A549 (cell line): ENCODE data around the gene SPDYC. TPM values are rescaled to one million over a fixed set of nuclear protein-coding genes. Genes with fewer than 3 reads are reported as not detected.

ENCODE experiments used
- ATAC-seq, 2 experiments: fragments of 200-7000 bp in 1 of 2; fragments of >200 bp in 1 of 2; cut with Nextera tagmentation in 1 of 2; cut with Tn5 transposase in 1 of 2; 3 replicates each; pipeline versions ENCODE4 v1.8.0 to v1.9.1; 2018 to 2020; ENCODE audit warnings: mild to moderate bottlenecking in 1 of 2, moderate library complexity in 1 of 2
- CTCF ChIA-PET: fragments of 300-600 bp; sonication (Branson Sonifier 250); formaldehyde crosslinking; extraction: SDS; loops from one replicate; lab custom pipeline; 2021; ENCODE audit warnings: antibody characterized with exemption, inconsistent platforms; lab: Yijun Ruan, JAX
- POLR2A ChIA-PET: fragments of 350-600 bp; formaldehyde crosslinking; extraction: SDS; loops from one replicate; lab custom pipeline; 2021; ENCODE audit warnings: antibody characterized with exemption, inconsistent platforms; lab: Yijun Ruan, JAX
- DNase-seq, 2 experiments: peaks; one replicate each; pipeline versions ENCODE4 v3.0.0 to v3.0.0-alpha.2; 2011 to 2016; ENCODE audit warnings: low read depth in 1 of 2, low spot score in 1 of 2
- FAIRE-seq: peaks from 2 replicates; lab custom pipeline; 2011; peaks lifted over from hg19 to GRCh38; lab: Jason Lieb, UNC
- H3K27ac ChIP-seq, 2 experiments: fragments of >200 bp; sonication (Bioruptor Twin); formaldehyde crosslinking; 3 replicates each; pipeline ENCODE4 v1.5.1; 2016 to 2017
- H3K4me1 ChIP-seq: fragments of >200 bp; sonication (Bioruptor Twin); formaldehyde crosslinking; 3 replicates; pipeline ENCODE4 v1.6.1; 2016
- H3K4me2 ChIP-seq: fragments of >200 bp; sonication (Bioruptor Twin); formaldehyde crosslinking; 3 replicates; pipeline ENCODE4 v1.6.1; 2016
- H3K4me3 ChIP-seq: fragments of >200 bp; sonication (Bioruptor Twin); formaldehyde crosslinking; 3 replicates; pipeline ENCODE4 v1.5.1; 2016
- H3K9me3 ChIP-seq: fragments of >200 bp; sonication (Bioruptor Twin); formaldehyde crosslinking; 3 replicates; pipeline ENCODE4 v1.6.1; 2016
- CBX8 ChIP-seq: fragments of 200-600 bp; sonication (generic); IDR thresholded peaks from 2 replicates; pipeline ENCODE4 v1.6.1; 2016
- CEBPB ChIP-seq, 2 experiments: fragments of >200 bp in 1 of 2; sonication (Bioruptor Twin) in 1 of 2; formaldehyde crosslinking in 1 of 2; IDR thresholded peaks; 2 replicates each; pipeline ENCODE4 v1.6.1; 2012 to 2016
- CHD2 ChIP-seq: fragments of 150-350 bp; IDR thresholded peaks from 2 replicates; pipeline ENCODE4 v1.6.1; 2014; ENCODE audit warnings: low read length; ENCODE audit not compliant: partially characterized antibody
- EHF ChIP-seq: fragments of 250-450 bp; sonication (Bioruptor Pico); IDR thresholded peaks from 2 replicates; pipeline ENCODE4 v1.5.0; 2020; ENCODE audit warnings: mild to moderate bottlenecking
- EHMT2 ChIP-seq: fragments of 200-600 bp; sonication (generic); IDR thresholded peaks from 2 replicates; pipeline ENCODE4 v1.6.1; 2016; ENCODE audit warnings: antibody characterized with exemption, low read depth, mild to moderate bottlenecking, moderate library complexity
- FOSL2 ChIP-seq, 2 experiments: fragments of 450-650 bp in 1 of 2; fragments of >200 bp in 1 of 2; sonication (Bioruptor Twin) in 1 of 2; formaldehyde crosslinking; IDR thresholded peaks; 2 replicates each; pipeline versions ENCODE4 v1.5.0 to v1.6.1; 2016 to 2020; ENCODE audit warnings: mild to moderate bottlenecking in 1 of 2, moderate library complexity in 1 of 2
- HDAC2 ChIP-seq: fragments of 200-600 bp; sonication (generic); IDR thresholded peaks from 2 replicates; pipeline ENCODE4 v1.6.1; 2016
- HEYL ChIP-seq: fragments of 250-450 bp; sonication (Bioruptor Pico); IDR thresholded peaks from 2 replicates; pipeline ENCODE4 v1.8.0; 2021; ENCODE audit warnings: mild to moderate bottlenecking, moderate library complexity
- JUN ChIP-seq, 2 experiments: fragments of >200 bp; sonication (Bioruptor Twin); formaldehyde crosslinking; IDR thresholded peaks; 2 replicates in 1 of 2; 3 replicates in 1 of 2; pipeline ENCODE4 v1.6.1; 2016 to 2017
- JUNB ChIP-seq: fragments of >200 bp; sonication (Bioruptor Twin); formaldehyde crosslinking; IDR thresholded peaks from 2 replicates; pipeline ENCODE4 v1.6.1; 2016
- MAZ ChIP-seq: fragments of 150-350 bp; IDR thresholded peaks from 2 replicates; pipeline ENCODE4 v1.6.1; 2014; ENCODE audit warnings: antibody characterized with exemption, low read depth, low read length, borderline replicate concordance
- MYC ChIP-seq: IDR thresholded peaks from 2 replicates; pipeline ENCODE4 v1.6.1; 2012; ENCODE audit warnings: mild to moderate bottlenecking, inconsistent platforms, low read length, improper control_type of control experiment, borderline replicate concordance
- NFE2L2 ChIP-seq: fragments of 150-350 bp; conservative IDR thresholded peaks from 2 replicates; pipeline ENCODE4 v1.6.1; 2014; ENCODE audit warnings: low read length
- NPAS2 ChIP-seq: fragments of 250-450 bp; sonication (Bioruptor Pico); IDR thresholded peaks from 2 replicates; pipeline ENCODE4 v1.8.0; 2022; ENCODE audit warnings: mild to moderate bottlenecking, moderate library complexity, borderline replicate concordance
- NR3C1 ChIP-seq: fragments of >200 bp; sonication (Bioruptor Twin); formaldehyde crosslinking; IDR thresholded peaks from 3 replicates; pipeline ENCODE4 v1.6.1; 2017
- RARB ChIP-seq: fragments of 250-450 bp; sonication (Bioruptor Pico); IDR thresholded peaks from 2 replicates; pipeline ENCODE4 v1.8.0; 2021; ENCODE audit warnings: mild to moderate bottlenecking, moderate library complexity
- RFX5 ChIP-seq: fragments of 450-650 bp; IDR thresholded peaks from 2 replicates; pipeline ENCODE4 v1.7.1; 2014; ENCODE audit warnings: antibody characterized with exemption, mild to moderate bottlenecking, moderate library complexity
- RNF2 ChIP-seq: fragments of 200-600 bp; sonication (generic); IDR thresholded peaks from 2 replicates; pipeline ENCODE4 v1.6.1; 2016; ENCODE audit warnings: low read depth, mild to moderate bottlenecking, antibody characterized with exemption, moderate library complexity, borderline replicate concordance
- SREBF2 ChIP-seq: fragments of 450-650 bp; IDR thresholded peaks from 2 replicates; pipeline ENCODE4 v1.6.1; 2014; ENCODE audit warnings: mild to moderate bottlenecking, moderate library complexity
- TFCP2L1 ChIP-seq: fragments of 250-450 bp; sonication (Bioruptor Pico); IDR thresholded peaks from 2 replicates; pipeline ENCODE4 v1.5.0; 2021; ENCODE audit warnings: mild to moderate bottlenecking
- ZC3H11A ChIP-seq: fragments of 450-650 bp; IDR thresholded peaks from 2 replicates; pipeline ENCODE4 v1.6.1; 2014; ENCODE audit warnings: antibody characterized with exemption, mild to moderate bottlenecking
- ZFP36 ChIP-seq: fragments of 450-650 bp; IDR thresholded peaks from 2 replicates; pipeline ENCODE4 v1.6.1; 2014; ENCODE audit warnings: borderline replicate concordance; ENCODE audit not compliant: partially characterized antibody
- ZNF302 ChIP-seq: fragments of 250-450 bp; sonication (Bioruptor Pico); IDR thresholded peaks from 2 replicates; pipeline ENCODE4 v1.9.0; 2021; ENCODE audit warnings: inconsistent platforms, mild to moderate bottlenecking, moderate library complexity
- ZSCAN20 ChIP-seq: fragments of 250-450 bp; sonication (Bioruptor Pico); IDR thresholded peaks from 2 replicates; pipeline ENCODE4 v1.8.0; 2022; ENCODE audit warnings: mild to moderate bottlenecking, moderate library complexity
- WGBS: methylation state at CpG from one replicate; pipeline ENCODE4 v1.1.6; 2017; ENCODE audit errors: missing lambda C conversion rate; 5-methylcytosine and 5-hydroxymethylcytosine counted together
- polyA plus RNA-seq, 4 experiments: library from polyadenylated mRNA; depleted of rRNA in 3 of 4; stranded (reverse); fragments of >200 nt; fragmentation: RNase III in 1 of 4; extraction: RNeasy Plus Mini Kit Qiagen cat#74134 plus additional on column Dnase treatment in 1 of 4; gene quantifications; 2 replicates in 3 of 4; 3 replicates in 1 of 4; pipeline ENCODE4 v1.2.3, GENCODE V29; 2011 to 2017
- TF ChIP-seq, protein P1 (sequence below): IDR thresholded peaks from 2 replicates; pipeline ENCODE4 v1.6.1; 2012
- TF ChIP-seq, protein P2 (sequence below): IDR thresholded peaks from 2 replicates; pipeline ENCODE4 v1.6.1; 2012; ENCODE audit warnings: low read depth, borderline replicate concordance
- TF ChIP-seq, protein P3 (sequence below): fragments of 200-600 bp; sonication (generic); IDR thresholded peaks from 2 replicates; pipeline ENCODE4 v1.6.1; 2016; ENCODE audit warnings: antibody characterized with exemption, mild to moderate bottlenecking, moderate library complexity
- TF ChIP-seq, protein P4 (sequence below): fragments of 250-450 bp; sonication (Bioruptor Pico); IDR thresholded peaks from 2 replicates; pipeline ENCODE4 v1.5.0; 2020; ENCODE audit warnings: low read depth, mild to moderate bottlenecking, moderate library complexity

Gene SPDYC
- polyA plus RNA-seq, 2 of the 4 experiments (the other 2 are of a cell fraction), result not detected

DNA sequence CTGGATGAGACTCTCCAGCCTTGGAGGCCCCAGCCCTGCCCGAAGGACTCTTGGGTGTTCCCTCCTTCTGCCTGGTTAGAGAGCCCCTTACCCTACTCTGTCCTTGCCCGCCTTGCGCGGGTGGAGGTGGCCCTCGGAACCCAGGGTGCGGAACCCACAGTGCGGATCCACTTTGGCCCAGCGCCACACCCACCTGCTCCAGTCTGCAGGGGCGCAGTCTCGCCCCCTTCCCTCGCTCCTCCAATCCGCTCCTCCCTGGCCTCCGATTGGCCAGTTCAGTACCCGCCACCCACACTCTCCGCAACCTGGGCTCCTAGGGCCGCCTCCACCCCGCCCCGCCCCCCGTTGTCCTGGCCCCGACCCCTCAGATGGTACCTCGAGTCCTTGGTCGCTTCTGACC lies 14.1 kb downstream of the SPDYC start:
- CTCF ChIA-PET, result interaction anchor here (3.9 kb wide), 1 partner anchor 21 kb away, joined by 22 read pairs; no protein-coding TSS in a partner anchor

DNA sequence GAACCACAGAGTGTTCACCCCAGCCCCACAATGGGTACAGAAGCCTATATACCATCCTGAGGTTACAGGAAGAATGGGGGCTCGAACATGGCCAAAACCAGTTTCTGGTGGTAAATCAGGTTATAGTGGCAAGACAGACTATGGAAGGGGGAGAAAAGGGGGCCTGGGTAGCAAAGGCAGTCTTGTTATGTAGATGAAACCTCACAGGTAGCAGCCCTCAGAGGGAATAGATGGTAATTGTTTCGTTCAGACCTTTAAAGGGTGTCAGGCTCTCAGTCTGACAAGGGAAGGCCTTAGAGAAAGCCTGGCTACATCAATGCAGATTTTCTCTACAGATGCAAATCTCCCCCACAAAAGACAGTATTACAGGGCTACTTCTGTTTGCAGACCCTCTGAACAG lies 15.1 kb downstream of the SPDYC start:
- H3K9me3 ChIP-seq, result no peaks in the 10 kb centered on the region
- ChIA-PET POLR2A (no interaction called here), CTCF (interaction anchor here (0.6 to 1.3 kb wide), 4 partner anchors 15 to 60 kb away, joined by 3 to 7 read pairs (median 3); no protein-coding TSS in a partner anchor)
- no peak overlapping the region for H3K4me3 ChIP-seq
- no peak for TF ChIP-seq MAZ
- no peak for TF ChIP-seq EHF (CRISPR knock-in tag)
- TF ChIP-seq JUN (IDR thresholded peaks at IDR 0.05), result no peak
- TF ChIP-seq CEBPB (IDR thresholded peaks at IDR 0.05), result no peak
- TF ChIP-seq ZFP36, result no peak
- TF ChIP-seq CBX8, result no peak
- TF ChIP-seq, protein P1, sequence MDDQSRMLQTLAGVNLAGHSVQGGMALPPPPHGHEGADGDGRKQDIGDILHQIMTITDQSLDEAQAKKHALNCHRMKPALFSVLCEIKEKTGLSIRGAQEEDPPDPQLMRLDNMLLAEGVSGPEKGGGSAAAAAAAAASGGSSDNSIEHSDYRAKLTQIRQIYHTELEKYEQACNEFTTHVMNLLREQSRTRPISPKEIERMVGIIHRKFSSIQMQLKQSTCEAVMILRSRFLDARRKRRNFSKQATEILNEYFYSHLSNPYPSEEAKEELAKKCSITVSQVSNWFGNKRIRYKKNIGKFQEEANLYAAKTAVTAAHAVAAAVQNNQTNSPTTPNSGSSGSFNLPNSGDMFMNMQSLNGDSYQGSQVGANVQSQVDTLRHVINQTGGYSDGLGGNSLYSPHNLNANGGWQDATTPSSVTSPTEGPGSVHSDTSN, result no peak
- TF ChIP-seq, protein P2, sequence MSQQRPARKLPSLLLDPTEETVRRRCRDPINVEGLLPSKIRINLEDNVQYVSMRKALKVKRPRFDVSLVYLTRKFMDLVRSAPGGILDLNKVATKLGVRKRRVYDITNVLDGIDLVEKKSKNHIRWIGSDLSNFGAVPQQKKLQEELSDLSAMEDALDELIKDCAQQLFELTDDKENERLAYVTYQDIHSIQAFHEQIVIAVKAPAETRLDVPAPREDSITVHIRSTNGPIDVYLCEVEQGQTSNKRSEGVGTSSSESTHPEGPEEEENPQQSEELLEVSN, result no peak
- TF ChIP-seq RARB (CRISPR knock-in tag), result no peak
- TF ChIP-seq TFCP2L1 (CRISPR knock-in tag), result no peak
- no peak for TF ChIP-seq RFX5
- no peak for TF ChIP-seq JUNB
- TF ChIP-seq MYC, result no peak
- WGBS, result 88% methylated on average over 2 of the region's 2 CpGs
- H3K27ac ChIP-seq, result no peak overlapping the region
- H3K4me1 ChIP-seq, result peaks cover 14% of the 10 kb centered on the region; the same call in 2 of the 3 replicates
- FAIRE-seq (no peak), DNase-seq (no peak), ATAC-seq (no peak)
- no peak overlapping the region for H3K4me2 ChIP-seq

More for the DNA sequence above, 14.1 kb downstream of the SPDYC start:
- Histone ChIP-seq H3K4me2 (no peak overlapping the region), H3K27ac (no peak overlapping the region), H3K4me3 (no peak overlapping the region), H3K9me3 (no peaks in the 10 kb centered on the region), H3K4me1 (peaks cover 17% of the 10 kb centered on the region; the same call in 2 of the 3 replicates)
- POLR2A ChIA-PET, result interaction anchor here (0.6 kb wide), 1 partner anchor 9 kb away, joined by 6 read pairs; no protein-coding TSS in a partner anchor
- no peak for DNase-seq
- WGBS, result 96% methylated on average over 17 of the region's 22 CpGs
- TF ChIP-seq NR3C1, result no peak
- TF ChIP-seq HEYL (CRISPR knock-in tag), result no peak
- TF ChIP-seq CEBPB (IDR thresholded peaks at IDR 0.05), result no peak
- no peak for TF ChIP-seq NPAS2 (CRISPR knock-in tag)
- no peak for TF ChIP-seq EHF (CRISPR knock-in tag)
- no peak for TF ChIP-seq RNF2
- TF ChIP-seq NFE2L2, result no peak
- no peak for TF ChIP-seq ZC3H11A
- TF ChIP-seq JUNB, result no peak
- no peak for TF ChIP-seq FOSL2 (IDR thresholded peaks at IDR 0.05)
- no peak for TF ChIP-seq FOSL2 (CRISPR knock-in tag; IDR thresholded peaks at IDR 0.05)
- TF ChIP-seq EHMT2, result no peak
- TF ChIP-seq ZSCAN20 (CRISPR knock-in tag), result no peak
- TF ChIP-seq CHD2, result no peak
- TF ChIP-seq, protein P3, sequence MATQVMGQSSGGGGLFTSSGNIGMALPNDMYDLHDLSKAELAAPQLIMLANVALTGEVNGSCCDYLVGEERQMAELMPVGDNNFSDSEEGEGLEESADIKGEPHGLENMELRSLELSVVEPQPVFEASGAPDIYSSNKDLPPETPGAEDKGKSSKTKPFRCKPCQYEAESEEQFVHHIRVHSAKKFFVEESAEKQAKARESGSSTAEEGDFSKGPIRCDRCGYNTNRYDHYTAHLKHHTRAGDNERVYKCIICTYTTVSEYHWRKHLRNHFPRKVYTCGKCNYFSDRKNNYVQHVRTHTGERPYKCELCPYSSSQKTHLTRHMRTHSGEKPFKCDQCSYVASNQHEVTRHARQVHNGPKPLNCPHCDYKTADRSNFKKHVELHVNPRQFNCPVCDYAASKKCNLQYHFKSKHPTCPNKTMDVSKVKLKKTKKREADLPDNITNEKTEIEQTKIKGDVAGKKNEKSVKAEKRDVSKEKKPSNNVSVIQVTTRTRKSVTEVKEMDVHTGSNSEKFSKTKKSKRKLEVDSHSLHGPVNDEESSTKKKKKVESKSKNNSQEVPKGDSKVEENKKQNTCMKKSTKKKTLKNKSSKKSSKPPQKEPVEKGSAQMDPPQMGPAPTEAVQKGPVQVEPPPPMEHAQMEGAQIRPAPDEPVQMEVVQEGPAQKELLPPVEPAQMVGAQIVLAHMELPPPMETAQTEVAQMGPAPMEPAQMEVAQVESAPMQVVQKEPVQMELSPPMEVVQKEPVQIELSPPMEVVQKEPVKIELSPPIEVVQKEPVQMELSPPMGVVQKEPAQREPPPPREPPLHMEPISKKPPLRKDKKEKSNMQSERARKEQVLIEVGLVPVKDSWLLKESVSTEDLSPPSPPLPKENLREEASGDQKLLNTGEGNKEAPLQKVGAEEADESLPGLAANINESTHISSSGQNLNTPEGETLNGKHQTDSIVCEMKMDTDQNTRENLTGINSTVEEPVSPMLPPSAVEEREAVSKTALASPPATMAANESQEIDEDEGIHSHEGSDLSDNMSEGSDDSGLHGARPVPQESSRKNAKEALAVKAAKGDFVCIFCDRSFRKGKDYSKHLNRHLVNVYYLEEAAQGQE, result no peak
- no peak for TF ChIP-seq SREBF2
- no peak for TF ChIP-seq ZNF302 (CRISPR knock-in tag)
- no peak for TF ChIP-seq HDAC2
- TF ChIP-seq, protein P4, sequence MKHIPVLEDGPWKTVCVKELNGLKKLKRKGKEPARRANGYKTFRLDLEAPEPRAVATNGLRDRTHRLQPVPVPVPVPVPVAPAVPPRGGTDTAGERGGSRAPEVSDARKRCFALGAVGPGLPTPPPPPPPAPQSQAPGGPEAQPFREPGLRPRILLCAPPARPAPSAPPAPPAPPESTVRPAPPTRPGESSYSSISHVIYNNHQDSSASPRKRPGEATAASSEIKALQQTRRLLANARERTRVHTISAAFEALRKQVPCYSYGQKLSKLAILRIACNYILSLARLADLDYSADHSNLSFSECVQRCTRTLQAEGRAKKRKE (CRISPR knock-in tag), result no peak
- no peak for FAIRE-seq
- ATAC-seq, result no peak
